ENCODE measurements around the gene VPS13D. TPM values are rescaled to one million over a fixed set of nuclear protein-coding genes. Genes with fewer than 3 reads are reported as not detected.
A peak's percentile ranks its signal among the peaks of the same experiment; 100 is the strongest.

VPS13D gene
- total and polyA plus RNA-seq, 2 of the 4 experiments (the other 2 are of a cell fraction): 9.0 to 16.3 TPM

DNA sequence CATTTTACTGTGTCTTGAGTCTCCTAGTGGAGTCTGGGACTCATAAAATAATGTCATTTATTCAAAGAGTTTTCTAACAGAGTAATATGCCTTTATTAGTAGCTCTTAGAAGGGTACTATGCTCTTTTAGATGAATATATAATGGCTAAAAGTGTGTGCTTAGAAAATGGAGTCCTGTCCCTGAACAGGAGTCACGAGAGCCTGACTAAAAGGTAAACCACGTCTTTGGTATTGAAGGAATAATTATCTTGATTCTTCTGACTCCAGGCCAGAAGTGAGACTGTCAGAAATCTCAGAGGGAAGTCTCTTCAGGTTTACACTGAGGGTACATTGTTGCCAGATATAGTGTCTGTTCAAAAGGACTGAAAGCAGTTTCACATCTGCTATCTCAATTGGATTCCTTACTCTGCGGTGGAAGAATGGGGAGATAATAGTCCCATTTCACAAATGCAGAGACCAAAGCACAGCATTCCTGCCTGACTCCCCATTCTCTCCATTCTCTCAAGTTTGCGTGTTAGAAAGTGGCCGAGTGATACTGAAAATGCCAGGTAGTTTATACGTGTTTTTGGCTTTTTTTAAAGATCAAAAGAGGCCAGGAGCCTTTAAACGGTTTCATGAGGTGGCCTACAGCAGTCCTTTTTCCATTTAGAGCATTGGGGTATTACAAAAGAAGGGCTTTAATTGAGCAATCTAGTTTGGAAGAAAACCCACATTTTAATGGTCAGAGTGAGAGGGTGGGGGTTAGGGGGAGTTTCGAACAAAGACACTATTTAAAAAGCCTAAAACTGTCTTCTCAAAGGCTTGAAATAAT lies 176.6 kb downstream of the VPS13D start:
- peaks cover 11% of the 10 kb centered on the region for H3K9me1 ChIP-seq (ENCODE audit: insufficient read depth, low read length)
- peak overlapping the region; percentile 92 for H3K23ac ChIP-seq (ENCODE audit: low read depth, low read length)
- H3K4ac ChIP-seq (ENCODE audit: low read depth, low read length): peak overlapping the region; percentile 84
- DNase-seq: peak; percentile 28
- CTCF ChIA-PET: interaction anchor here (0.8 to 1.6 kb wide), 10 partner anchors 9 to 253 kb away, joined by 3 to 4 read pairs (median 3); no protein-coding TSS in a partner anchor
- H4K20me1 ChIP-seq (ENCODE audit: insufficient read depth, low read length): no peaks in the 10 kb centered on the region
- peak overlapping the region; percentile 36 for H3K56ac ChIP-seq (ENCODE audit: extremely low read depth, insufficient read depth, low read length)
- H4K5ac ChIP-seq (ENCODE audit: low read depth, low read length): peak overlapping the region; percentile 100
- peak overlapping the region; percentile 17 to 86 for H4K8ac ChIP-seq (ENCODE audit: low read depth in 2 of 2, low read length in 2 of 2)
- TF ChIP-seq CEBPB (IDR thresholded peaks at IDR 0.05; ENCODE audit: low read depth, low read length) (peak; percentile 75), MXI1 (IDR thresholded peaks at IDR 0.05; ENCODE audit: borderline replicate concordance, low read depth, low read length) (no peak)
- intact Hi-C loops (cut with micrococcal nuclease): loop anchor here (1.0 to 5.0 kb wide), 3 partner anchors 56 to 213 kb away; no protein-coding TSS in a partner anchor
- peak overlapping the region; percentile 95 for H2BK120ac ChIP-seq (ENCODE audit: low read depth, low read length)
- peak overlapping the region; percentile 79 for H3K27ac ChIP-seq (ENCODE audit: insufficient read depth, low read length)
- 50% methylated on average over 2 of the region's 8 CpGs; no CpG with 5 or more reads in 1 of the 2 experiments for WGBS, 2 experiments (ENCODE audit: extremely low coverage in 2 of 2, insufficient read length in 1 of 2)
- H3K79me1 ChIP-seq (ENCODE audit: low read depth in 1 of 2, low read length in 2 of 2): peaks cover 0 to 3% of the 10 kb centered on the region in 2 experiments; a peak in 1 of 4 replicates
- dilution Hi-C loops (cut with HindIII; ENCODE audit: low sequenced_read_pairs, unreplicated experiment): no loop called here
- peak overlapping the region; percentile 31 for H2AK5ac ChIP-seq (ENCODE audit: low read depth, low read length)
- H3K27me3 ChIP-seq (ENCODE audit: control insufficient read depth, insufficient read depth, low read length): no peaks in the 10 kb centered on the region
- in situ Hi-C loops (cut with MboI; ENCODE audit: low sequenced_read_pairs): loop anchor here (25.0 kb wide), 1 partner anchor 206 kb away; the partner anchor contains the start of gene DHRS3
- no peak overlapping the region for H2AK9ac ChIP-seq (replicated peaks; ENCODE audit: low read depth, low read length, poor library complexity)
- POLR2A ChIA-PET (ENCODE audit: unreplicated experiment): no interaction called here
- H2AFZ ChIP-seq (replicated peaks; ENCODE audit: low read length, poor library complexity): no peak overlapping the region
- peak overlapping the region; percentile 95 for H2BK20ac ChIP-seq (ENCODE audit: low read depth, low read length)
- peak overlapping the region; percentile 80 for H2BK5ac ChIP-seq (ENCODE audit: low read depth, low read length, poor library complexity, severe bottlenecking)
- peak overlapping the region; percentile 83; the same call in 2 of the 3 replicates for H2BK15ac ChIP-seq (ENCODE audit: low read depth, low read length)
- H3K14ac ChIP-seq (replicated peaks; ENCODE audit: low read depth, low read length): peak overlapping the region; percentile 71
- H3K4me2 ChIP-seq (ENCODE audit: low read depth, low read length): peak overlapping the region; percentile 83
- H3K4me1 ChIP-seq (ENCODE audit: control insufficient read depth, insufficient read depth, low read length): peaks cover 24% of the 10 kb centered on the region
- peak; percentile 32 for ATAC-seq (ENCODE audit: low read depth)
- H3K9me3 ChIP-seq (ENCODE audit: control insufficient read depth, insufficient read depth, low read length): no peaks in the 10 kb centered on the region
- H3K36me3 ChIP-seq (ENCODE audit: control insufficient read depth, insufficient read depth, low read length): peaks cover 15% of the 10 kb centered on the region
- H4K91ac ChIP-seq (ENCODE audit: insufficient read depth, low read depth, low read length): peak overlapping the region; percentile 93
- H3K4me3 ChIP-seq (ENCODE audit: insufficient read depth, low read depth, low read length): no peak overlapping the region
- H3K9ac ChIP-seq (ENCODE audit: low read depth, low read length): peak overlapping the region; percentile 61; the same call in 1 of the 2 replicates
- BruUV-seq (replicated peaks): no TSS peak
- peak overlapping the region; percentile 100 for H3K18ac ChIP-seq (ENCODE audit: low read depth, low read length)
